ENCODE data around the gene KCNQ2. TPM values are rescaled to one million over a fixed set of nuclear protein-coding genes. Genes with fewer than 3 reads are reported as not detected.

KCNQ2 gene
- total RNA-seq = 0.36 TPM in 1 of 2 replicates, not detected in the other

GRCh38 chr20:63471981-63472831, at the start of gene KCNQ2:
TSS of gene KCNQ2 (minus strand) at chr20:63472655. CDS start at chr20:63472463, 192 bp downstream.
- no peaks in the 10 kb centered on the region for H3K4me1 ChIP-seq (ENCODE audit: insufficient read depth, low read length)
- no peaks in the 10 kb centered on the region for H4K20me1 ChIP-seq (ENCODE audit: insufficient read depth, low read length)
- no peak within 1 kb of the TSS for H3K27ac ChIP-seq (ENCODE audit: low read depth, low read length)
- H2AFZ ChIP-seq (ENCODE audit: low read length) = no peak within 1 kb of the TSS
- no peaks in the 10 kb centered on the region for H3K36me3 ChIP-seq (ENCODE audit: insufficient read depth, low read length)
- no peak within 1 kb of the TSS for H3K4me3 ChIP-seq (ENCODE audit: insufficient read depth, low read length)
- H3K4me2 ChIP-seq (ENCODE audit: insufficient read depth, low read length) = no peak within 1 kb of the TSS
- H3K79me2 ChIP-seq (ENCODE audit: insufficient read depth, low read length) = no peaks in the 10 kb centered on the region
- no peak for TF ChIP-seq CTCF (IDR thresholded peaks at IDR 0.05; ENCODE audit: extremely low read depth, low read depth, low read length)
- H3K9me3 ChIP-seq (ENCODE audit: low read depth, low read length) = no peaks in the 10 kb centered on the region
- DNase-seq (ENCODE audit: insufficient read length, low spot score, missing footprints) = no peak
- H3K27me3 ChIP-seq (ENCODE audit: insufficient read depth, low read length) = peaks cover 39% of the 10 kb centered on the region

GRCh38 chr20:63521602-63522001, 49.1 kb upstream of the KCNQ2 start:
- Histone ChIP-seq H3K9me3 (ENCODE audit: low read depth, low read length) (no peaks in the 10 kb centered on the region), H3K4me1 (ENCODE audit: insufficient read depth, low read length) (peaks cover 15% of the 10 kb centered on the region), H2AFZ (ENCODE audit: low read length) (no peak overlapping the region), H3K4me3 (ENCODE audit: insufficient read depth, low read length) (peak overlapping the region; percentile 90), H3K4me2 (ENCODE audit: insufficient read depth, low read length) (peak overlapping the region; percentile 95), H3K36me3 (ENCODE audit: insufficient read depth, low read length) (peaks cover 19% of the 10 kb centered on the region), H4K20me1 (ENCODE audit: insufficient read depth, low read length) (peaks cover 33% of the 10 kb centered on the region), H3K79me2 (ENCODE audit: insufficient read depth, low read length) (peaks cover 14% of the 10 kb centered on the region), H3K27me3 (ENCODE audit: insufficient read depth, low read length) (peaks cover 4% of the 10 kb centered on the region), H3K27ac (ENCODE audit: low read depth, low read length) (peak overlapping the region; percentile 71)
- peak; percentile 86 for DNase-seq (ENCODE audit: insufficient read length, low spot score, missing footprints)
- TF ChIP-seq CTCF (IDR thresholded peaks at IDR 0.05; ENCODE audit: extremely low read depth, low read depth, low read length) = no peak

- peaks cover 15% of the 10 kb centered on the region for H3K4me1 ChIP-seq (ENCODE audit: insufficient read depth, low read length)
- H3K4me2 ChIP-seq (ENCODE audit: insufficient read depth, low read length) = peak overlapping the region; percentile 95
- peaks cover 19% of the 10 kb centered on the region for H3K36me3 ChIP-seq (ENCODE audit: insufficient read depth, low read length)
- H3K27ac ChIP-seq (ENCODE audit: low read depth, low read length) = peak overlapping the region; percentile 71
- H2AFZ ChIP-seq (ENCODE audit: low read length) = no peak overlapping the region
- H4K20me1 ChIP-seq (ENCODE audit: insufficient read depth, low read length) = peaks cover 33% of the 10 kb centered on the region
- peak; percentile 97 for DNase-seq (ENCODE audit: insufficient read length, low spot score, missing footprints)
- TF ChIP-seq CTCF (IDR thresholded peaks at IDR 0.05; ENCODE audit: extremely low read depth, low read depth, low read length) = no peak
- H3K4me3 ChIP-seq (ENCODE audit: insufficient read depth, low read length) = peak overlapping the region; percentile 90
- no peaks in the 10 kb centered on the region for H3K9me3 ChIP-seq (ENCODE audit: low read depth, low read length)
- H3K79me2 ChIP-seq (ENCODE audit: insufficient read depth, low read length) = peaks cover 14% of the 10 kb centered on the region
- peaks cover 4% of the 10 kb centered on the region for H3K27me3 ChIP-seq (ENCODE audit: insufficient read depth, low read length)
These were observed 48.6 kb upstream of the KCNQ2 start for GRCh38 chr20:63520934-63521601.

GRCh38 chr20:63520504-63520933, 48.1 kb upstream of the KCNQ2 start, which contains the start of gene PPDPF:
TSS of gene PPDPF (plus strand) at chr20:63520765. CDS start at chr20:63521309, 544 bp downstream.
- peaks cover 31% of the 10 kb centered on the region for H4K20me1 ChIP-seq (ENCODE audit: insufficient read depth, low read length)
- peak within 1 kb of the TSS; percentile 71 for H3K27ac ChIP-seq (ENCODE audit: low read depth, low read length)
- peak within 1 kb of the TSS; percentile 95 for H3K4me2 ChIP-seq (ENCODE audit: insufficient read depth, low read length)
- peak; percentile 100 for DNase-seq (ENCODE audit: insufficient read length, low spot score, missing footprints)
- peak within 1 kb of the TSS; percentile 90 for H3K4me3 ChIP-seq (ENCODE audit: insufficient read depth, low read length)
- peaks cover 4% of the 10 kb centered on the region for H3K27me3 ChIP-seq (ENCODE audit: insufficient read depth, low read length)
- H2AFZ ChIP-seq (ENCODE audit: low read length) = peak within 1 kb of the TSS; percentile 71
- H3K9me3 ChIP-seq (ENCODE audit: low read depth, low read length) = no peaks in the 10 kb centered on the region
- peaks cover 19% of the 10 kb centered on the region for H3K36me3 ChIP-seq (ENCODE audit: insufficient read depth, low read length)
- H3K79me2 ChIP-seq (ENCODE audit: insufficient read depth, low read length) = peaks cover 14% of the 10 kb centered on the region
- no peak for TF ChIP-seq CTCF (IDR thresholded peaks at IDR 0.05; ENCODE audit: extremely low read depth, low read depth, low read length)
- peaks cover 15% of the 10 kb centered on the region for H3K4me1 ChIP-seq (ENCODE audit: insufficient read depth, low read length)

Measured in osteoblast (primary cell).